ENCODE data around the gene SCD. TPM values are rescaled to one million over a fixed set of nuclear protein-coding genes. Genes with fewer than 3 reads are reported as not detected.
A peak's percentile ranks its signal among the peaks of the same experiment; 100 is the strongest.

SCD gene
- total RNA-seq, 1 donor from 2014 or later = 276 TPM

- intact Hi-C loops (cut with DNase I) = loop anchor here (5.0 kb wide), 1 partner anchor 91 kb away; no protein-coding TSS in a partner anchor
- DNase-seq = peak; percentile 68
- peak; percentile 69 for ATAC-seq
- TF ChIP-seq CTCF (IDR thresholded peaks at IDR 0.05) = no peak
- Histone ChIP-seq H3K4me1 (peaks cover 6% of the 10 kb centered on the region), H3K4me3 (no peak overlapping the region), H3K27ac (no peak overlapping the region), H3K9me3 (no peaks in the 10 kb centered on the region), H3K36me3 (no peaks in the 10 kb centered on the region), H3K27me3 (no peaks in the 10 kb centered on the region)
These were observed 5.8 kb upstream of the SCD start for GRCh38 chr10:100340948-100341847.

GRCh38 chr10:100341953-100342626 is 4.9 kb upstream of the SCD start:
- peak; percentile 62 for TF ChIP-seq CTCF (IDR thresholded peaks at IDR 0.05)
- Histone ChIP-seq H3K27ac (no peak overlapping the region), H3K36me3 (no peaks in the 10 kb centered on the region), H3K9me3 (no peaks in the 10 kb centered on the region), H3K4me1 (peaks cover 8% of the 10 kb centered on the region), H3K4me3 (no peak overlapping the region), H3K27me3 (no peaks in the 10 kb centered on the region)
- ATAC-seq (peak; percentile 70), DNase-seq (peak; percentile 67)
- intact Hi-C loops (cut with DNase I) = loop anchor here (5.0 kb wide), 1 partner anchor 90 kb away; no protein-coding TSS in a partner anchor

DNA sequence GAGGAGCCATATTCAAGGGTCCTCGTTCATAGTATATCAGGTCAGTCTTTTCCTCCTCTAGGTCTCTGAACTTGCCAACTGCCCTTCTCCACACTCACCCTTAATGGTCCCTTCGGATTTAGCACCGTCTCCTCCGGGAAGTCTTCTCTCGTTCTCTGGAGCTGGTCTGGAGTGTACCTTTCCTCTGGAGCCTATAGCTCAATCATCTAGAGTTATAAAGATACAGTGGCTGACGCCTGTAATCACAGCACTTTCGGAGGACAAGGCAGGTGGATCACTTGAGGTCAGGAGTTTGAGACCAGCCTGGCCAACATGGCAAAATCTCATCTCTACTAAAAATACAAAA is 4.4 kb upstream of the SCD start:
- H3K36me3 ChIP-seq = no peaks in the 10 kb centered on the region
- TF ChIP-seq CTCF (IDR thresholded peaks at IDR 0.05) = no peak
- DNase-seq (no peak), ATAC-seq (no peak)
- H3K4me3 ChIP-seq = no peak overlapping the region
- H3K4me1 ChIP-seq = peaks cover 8% of the 10 kb centered on the region
- no peak overlapping the region for H3K27ac ChIP-seq
- no peaks in the 10 kb centered on the region for H3K9me3 ChIP-seq
- H3K27me3 ChIP-seq = no peaks in the 10 kb centered on the region
- intact Hi-C loops (cut with DNase I) = loop anchor here (5.0 kb wide), 1 partner anchor 90 kb away; no protein-coding TSS in a partner anchor

GRCh38 chr10:100344241-100344788 is 2.7 kb upstream of the SCD start:
- Histone ChIP-seq H3K4me1 (peaks cover 13% of the 10 kb centered on the region), H3K36me3 (no peaks in the 10 kb centered on the region), H3K9me3 (no peaks in the 10 kb centered on the region), H3K27ac (no peak overlapping the region), H3K4me3 (no peak overlapping the region), H3K27me3 (no peaks in the 10 kb centered on the region)
- no peak for TF ChIP-seq CTCF (IDR thresholded peaks at IDR 0.05)
- DNase-seq = no peak
- intact Hi-C loops (cut with DNase I) = loop anchor here (5.0 kb wide), 1 partner anchor 88 kb away; no protein-coding TSS in a partner anchor
- no peak for ATAC-seq

DNA sequence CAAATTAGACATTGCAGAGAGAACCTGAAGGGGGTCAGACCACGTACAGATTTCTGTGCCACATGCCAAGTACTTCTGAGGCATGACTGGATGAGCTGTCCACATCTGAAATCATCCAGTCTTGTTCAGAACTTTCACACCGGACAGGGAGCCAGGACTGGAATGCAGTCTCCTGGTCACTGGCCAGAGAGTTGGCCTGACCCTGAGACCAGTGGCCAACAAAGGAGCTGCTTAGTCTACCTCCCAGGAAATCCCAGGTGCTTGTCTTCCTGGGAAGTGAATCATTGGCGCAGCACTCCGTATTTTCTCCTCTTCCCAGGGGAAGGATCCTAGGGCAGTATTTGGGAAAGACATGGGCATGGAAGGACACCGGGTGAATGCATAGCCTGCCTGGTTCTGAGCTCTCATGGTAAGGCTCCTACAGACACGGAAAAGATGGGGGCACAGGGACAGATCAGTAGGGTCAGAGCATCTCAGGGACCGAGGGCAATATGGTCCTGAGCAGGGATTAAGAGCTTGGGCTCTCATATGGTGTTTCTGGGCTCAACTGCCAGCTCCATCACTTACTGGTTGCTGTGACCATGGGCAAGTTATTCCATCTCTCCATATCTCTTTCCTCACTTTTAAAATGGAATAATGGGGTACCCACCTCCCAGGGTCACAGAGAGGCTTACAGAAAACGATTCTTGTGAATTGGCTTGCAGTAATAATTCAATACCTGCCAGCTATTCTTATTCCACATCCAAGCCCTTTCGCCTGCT is 1.3 kb upstream of the SCD start:
- no peak for DNase-seq
- peaks cover 13% of the 10 kb centered on the region for H3K4me1 ChIP-seq
- no peak for TF ChIP-seq CTCF (IDR thresholded peaks at IDR 0.05)
- no peak overlapping the region for H3K27ac ChIP-seq
- H3K36me3 ChIP-seq = no peaks in the 10 kb centered on the region
- peak overlapping the region; percentile 72 for H3K4me3 ChIP-seq
- H3K27me3 ChIP-seq = no peaks in the 10 kb centered on the region
- intact Hi-C loops (cut with DNase I) = no loop called here
- no peaks in the 10 kb centered on the region for H3K9me3 ChIP-seq
- no peak for ATAC-seq

All from upper lobe of right lung (tissue), 1 donor.